Vagina (tissue), 2 donors: ENCODE measurements around the gene FYB1.

Experiments
- CTCF ChIP-seq, 3 experiments: fragments of 450-650 bp in 2 of 3; fragments of 200-600 bp in 1 of 3; sonication (generic) in 1 of 3; IDR thresholded peaks; one replicate each; pipeline ENCODE4 v1.5.1; 2017 to 2019; ENCODE audit warnings: antibody characterized with exemption in 3 of 3, mild to moderate bottlenecking in 2 of 3, moderate library complexity in 2 of 3
- POLR2A ChIP-seq, 2 donors: fragments of 450-650 bp; IDR thresholded peaks; one replicate each; pipeline ENCODE4 v1.6.1; 2017; ENCODE audit warnings: antibody characterized with exemption in 2 of 2, mild to moderate bottlenecking in 2 of 2, moderate library complexity in 2 of 2
- POLR2AphosphoS5 ChIP-seq, 2 donors: sonication (generic); formaldehyde crosslinking; IDR thresholded peaks; one replicate each; pipeline ENCODE4 v1.9.0; 2017; ENCODE audit warnings: antibody characterized with exemption in 2 of 2, mild to moderate bottlenecking in 2 of 2, low read depth in 1 of 2; ENCODE audit not compliant: insufficient read depth in 1 of 2

DNA sequence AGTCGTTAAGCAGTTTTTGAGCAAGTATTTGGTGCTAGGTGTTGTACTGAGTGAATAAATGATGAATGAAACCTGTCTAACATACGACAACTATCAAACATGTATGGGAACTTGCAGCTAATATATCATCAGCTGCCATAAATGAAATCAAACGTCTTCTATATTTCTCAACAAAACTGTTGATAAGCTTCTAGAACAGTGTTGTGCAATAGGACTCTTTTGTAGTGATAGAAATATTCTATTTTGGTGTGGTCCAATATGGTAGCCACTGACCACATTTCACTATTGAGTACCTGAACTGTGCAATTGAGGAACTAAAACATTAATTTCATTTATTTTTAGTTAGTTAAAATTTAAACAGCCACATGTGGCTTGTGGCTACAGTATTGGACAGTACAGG lies 16.3 kb upstream of the FYB1 start:
- TF ChIP-seq CTCF (IDR thresholded peaks at IDR 0.05) (no peak), POLR2A (IDR thresholded peaks at IDR 0.05) (no peak), POLR2AphosphoS5 (IDR thresholded peaks at IDR 0.05; ENCODE audit: insufficient read depth in 1 of 2, low read depth in 1 of 2) (no peak)
